Glutamatergic neuron (in vitro differentiated cells): Measurements from ENCODE around the gene WNK4. TPM values are rescaled to one million over a fixed set of nuclear protein-coding genes. Genes with fewer than 3 reads are reported as not detected.

Experiments
- DNase-seq: peaks from one replicate; pipeline ENCODE4 v3.0.0; 2022
- H3K27ac Mint-ChIP-seq: one replicate; pipeline ENCODE4 v1.8.0; 2020; ENCODE audit warnings: mild to moderate bottlenecking, mixed read lengths, inconsistent platforms; ENCODE audit not compliant: unreplicated experiment
- H3K27me3 Mint-ChIP-seq: one replicate; pipeline ENCODE4 v1.8.0; 2020; ENCODE audit warnings: mild to moderate bottlenecking, moderate library complexity, mixed read lengths, inconsistent platforms; ENCODE audit not compliant: unreplicated experiment
- H3K36me3 Mint-ChIP-seq: one replicate; pipeline ENCODE4 v1.8.0; 2020; ENCODE audit warnings: mild to moderate bottlenecking, mixed read lengths, inconsistent platforms; ENCODE audit not compliant: unreplicated experiment
- H3K4me1 Mint-ChIP-seq: one replicate; pipeline ENCODE4 v1.8.0; 2020; ENCODE audit warnings: mild to moderate bottlenecking, low read depth, mixed read lengths, inconsistent platforms; ENCODE audit not compliant: unreplicated experiment
- H3K4me3 Mint-ChIP-seq: one replicate; pipeline ENCODE4 v1.8.0; 2020; ENCODE audit warnings: mild to moderate bottlenecking, mixed read lengths, inconsistent platforms; ENCODE audit not compliant: unreplicated experiment
- H3K9me3 Mint-ChIP-seq: one replicate; pipeline ENCODE4 v1.8.0; 2020; ENCODE audit warnings: mild to moderate bottlenecking, moderate library complexity, mixed read lengths, inconsistent platforms; ENCODE audit not compliant: unreplicated experiment
- total RNA-seq: library from RNA; stranded (reverse); fragmentation: NEBNext Ultra II Directional; extraction: Animal tissue kit (Norgen Biotek cat#: 25700); gene quantifications from one replicate; pipeline ENCODE4 v1.2.1, GENCODE V29; 2021; ENCODE audit not compliant: unreplicated experiment
- TF ChIP-seq, protein P1 (sequence below): fragments of 200-600 bp; sonication (generic); IDR thresholded peaks from one replicate; pipeline ENCODE4 v1.5.0; 2021; ENCODE audit not compliant: partially characterized antibody, unreplicated experiment

WNK4 gene
- total RNA-seq, 1 donor from 2014 or later, result 2.7 TPM

DNA sequence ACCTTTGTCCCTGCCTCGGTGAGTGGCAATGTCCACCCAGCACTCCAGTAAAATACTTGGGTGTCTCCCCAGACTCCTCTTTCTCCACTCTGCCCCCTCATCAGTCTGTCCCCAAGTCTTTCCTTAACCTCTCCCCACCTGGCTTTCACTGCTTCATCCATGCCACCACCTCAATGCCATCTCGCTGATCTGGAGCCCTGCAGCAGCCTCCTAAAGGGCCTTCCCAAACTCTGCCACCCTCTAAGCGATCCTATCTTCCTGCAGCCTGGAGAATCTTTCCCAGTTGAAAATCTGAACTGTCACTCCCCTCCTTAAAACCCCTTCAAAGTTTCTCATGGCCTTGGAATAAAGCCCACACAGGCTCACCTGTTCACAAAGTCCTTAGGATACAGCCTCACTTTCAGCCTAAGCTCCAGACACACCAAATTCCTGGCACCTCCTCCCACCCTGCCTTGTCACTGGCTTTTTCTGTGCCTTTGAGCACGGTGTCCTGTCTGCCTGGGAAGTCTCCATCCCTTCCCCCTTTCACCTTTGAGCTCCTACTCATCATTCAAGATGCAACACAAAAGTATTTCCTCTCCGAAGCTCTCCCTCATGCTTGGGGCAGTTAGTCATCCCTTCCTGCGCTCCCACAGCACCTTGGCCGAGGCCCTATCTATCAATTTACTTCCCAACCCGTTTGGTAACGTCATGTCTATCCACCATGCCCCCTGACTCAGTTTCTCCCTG lies 2.8 kb downstream of the WNK4 start:
- Mint-ChIP-seq H3K9me3 (peaks cover 10% of the 10 kb centered on the region), H3K27ac (no peak overlapping the region), H3K36me3 (peaks cover 5% of the 10 kb centered on the region), H3K4me3 (peak overlapping the region; percentile 39), H3K27me3 (peaks cover 19% of the 10 kb centered on the region), H3K4me1 (no peaks in the 10 kb centered on the region)
- DNase-seq, result no peak
- TF ChIP-seq, protein P1, sequence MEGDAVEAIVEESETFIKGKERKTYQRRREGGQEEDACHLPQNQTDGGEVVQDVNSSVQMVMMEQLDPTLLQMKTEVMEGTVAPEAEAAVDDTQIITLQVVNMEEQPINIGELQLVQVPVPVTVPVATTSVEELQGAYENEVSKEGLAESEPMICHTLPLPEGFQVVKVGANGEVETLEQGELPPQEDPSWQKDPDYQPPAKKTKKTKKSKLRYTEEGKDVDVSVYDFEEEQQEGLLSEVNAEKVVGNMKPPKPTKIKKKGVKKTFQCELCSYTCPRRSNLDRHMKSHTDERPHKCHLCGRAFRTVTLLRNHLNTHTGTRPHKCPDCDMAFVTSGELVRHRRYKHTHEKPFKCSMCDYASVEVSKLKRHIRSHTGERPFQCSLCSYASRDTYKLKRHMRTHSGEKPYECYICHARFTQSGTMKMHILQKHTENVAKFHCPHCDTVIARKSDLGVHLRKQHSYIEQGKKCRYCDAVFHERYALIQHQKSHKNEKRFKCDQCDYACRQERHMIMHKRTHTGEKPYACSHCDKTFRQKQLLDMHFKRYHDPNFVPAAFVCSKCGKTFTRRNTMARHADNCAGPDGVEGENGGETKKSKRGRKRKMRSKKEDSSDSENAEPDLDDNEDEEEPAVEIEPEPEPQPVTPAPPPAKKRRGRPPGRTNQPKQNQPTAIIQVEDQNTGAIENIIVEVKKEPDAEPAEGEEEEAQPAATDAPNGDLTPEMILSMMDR, result no peak

DNA sequence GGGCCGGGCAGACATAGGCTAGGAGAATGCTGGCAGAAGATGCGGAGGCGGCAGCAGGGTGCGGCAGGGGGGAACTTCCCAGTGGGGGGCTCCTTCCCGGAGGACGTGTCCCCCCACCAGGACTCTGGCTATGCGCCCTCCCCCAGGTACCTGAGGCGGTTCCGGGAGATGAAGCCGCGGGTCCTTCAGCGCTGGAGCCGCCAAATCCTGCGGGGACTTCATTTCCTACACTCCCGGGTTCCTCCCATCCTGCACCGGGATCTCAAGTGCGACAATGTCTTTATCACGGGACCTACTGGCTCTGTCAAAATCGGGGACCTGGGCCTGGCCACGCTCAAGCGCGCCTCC lies 3.4 kb downstream of the WNK4 start:
- H3K4me3 Mint-ChIP-seq, result no peak overlapping the region
- H3K9me3 Mint-ChIP-seq, result peaks cover 10% of the 10 kb centered on the region
- H3K36me3 Mint-ChIP-seq, result peaks cover 5% of the 10 kb centered on the region
- TF ChIP-seq, protein P1, result no peak
- H3K4me1 Mint-ChIP-seq, result no peaks in the 10 kb centered on the region
- no peak for DNase-seq
- no peak overlapping the region for H3K27ac Mint-ChIP-seq
- H3K27me3 Mint-ChIP-seq, result peaks cover 19% of the 10 kb centered on the region

DNA sequence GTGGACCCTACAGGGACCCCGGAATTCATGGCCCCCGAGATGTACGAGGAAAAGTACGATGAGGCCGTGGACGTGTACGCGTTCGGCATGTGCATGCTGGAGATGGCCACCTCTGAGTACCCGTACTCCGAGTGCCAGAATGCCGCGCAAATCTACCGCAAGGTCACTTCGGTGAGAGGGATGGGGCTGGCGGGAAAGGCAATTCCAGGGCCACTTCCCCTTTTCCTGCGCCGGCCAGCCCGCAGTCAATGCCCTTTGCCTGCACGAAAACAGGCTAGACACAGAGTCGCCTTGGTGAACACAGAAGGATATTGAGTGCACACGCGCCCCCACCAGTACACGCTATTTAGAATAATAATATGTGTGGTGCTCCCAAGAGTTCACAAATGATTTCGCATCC lies 4.0 kb downstream of the WNK4 start:
- no peak for DNase-seq
- Mint-ChIP-seq H3K9me3 (peaks cover 10% of the 10 kb centered on the region), H3K4me1 (no peaks in the 10 kb centered on the region), H3K27me3 (peaks cover 19% of the 10 kb centered on the region), H3K27ac (no peak overlapping the region), H3K4me3 (no peak overlapping the region), H3K36me3 (peaks cover 5% of the 10 kb centered on the region)
- TF ChIP-seq, protein P1, result no peak

DNA sequence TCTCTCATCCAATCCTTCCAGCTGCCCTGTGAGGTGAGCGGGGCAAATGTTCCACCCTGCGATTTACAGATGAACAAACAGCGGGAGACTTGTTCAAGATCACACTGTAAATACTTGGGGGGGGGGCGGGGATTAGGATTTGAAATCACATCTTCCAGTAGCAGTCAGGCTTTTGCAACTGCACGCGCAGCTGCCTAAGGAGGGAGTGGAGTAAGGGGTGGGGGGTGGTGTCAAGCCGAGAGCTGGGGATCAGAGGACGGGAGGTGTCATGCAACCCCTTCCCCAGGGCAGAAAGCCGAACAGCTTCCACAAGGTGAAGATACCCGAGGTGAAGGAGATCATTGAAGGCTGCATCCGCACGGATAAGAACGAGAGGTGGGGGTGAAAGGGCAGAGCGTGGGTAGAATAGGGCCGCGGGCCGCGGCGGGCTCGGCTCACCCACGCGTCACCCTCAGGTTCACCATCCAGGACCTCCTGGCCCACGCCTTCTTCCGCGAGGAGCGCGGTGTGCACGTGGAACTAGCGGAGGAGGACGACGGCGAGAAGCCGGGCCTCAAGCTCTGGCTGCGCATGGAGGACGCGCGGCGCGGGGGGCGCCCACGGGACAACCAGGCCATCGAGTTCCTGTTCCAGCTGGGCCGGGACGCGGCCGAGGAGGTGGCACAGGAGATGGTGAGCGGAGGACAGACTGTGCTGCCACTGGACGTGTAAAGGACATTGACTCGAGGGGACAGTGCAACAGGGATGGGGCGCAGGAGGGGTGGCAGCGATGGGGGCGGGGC lies 4.6 kb downstream of the WNK4 start:
- peaks cover 19% of the 10 kb centered on the region for H3K27me3 Mint-ChIP-seq
- no peak for DNase-seq
- TF ChIP-seq, protein P1, result no peak
- H3K36me3 Mint-ChIP-seq, result peaks cover 8% of the 10 kb centered on the region
- no peak overlapping the region for H3K27ac Mint-ChIP-seq
- H3K9me3 Mint-ChIP-seq, result peaks cover 10% of the 10 kb centered on the region
- no peaks in the 10 kb centered on the region for H3K4me1 Mint-ChIP-seq
- H3K4me3 Mint-ChIP-seq, result no peak overlapping the region

DNA sequence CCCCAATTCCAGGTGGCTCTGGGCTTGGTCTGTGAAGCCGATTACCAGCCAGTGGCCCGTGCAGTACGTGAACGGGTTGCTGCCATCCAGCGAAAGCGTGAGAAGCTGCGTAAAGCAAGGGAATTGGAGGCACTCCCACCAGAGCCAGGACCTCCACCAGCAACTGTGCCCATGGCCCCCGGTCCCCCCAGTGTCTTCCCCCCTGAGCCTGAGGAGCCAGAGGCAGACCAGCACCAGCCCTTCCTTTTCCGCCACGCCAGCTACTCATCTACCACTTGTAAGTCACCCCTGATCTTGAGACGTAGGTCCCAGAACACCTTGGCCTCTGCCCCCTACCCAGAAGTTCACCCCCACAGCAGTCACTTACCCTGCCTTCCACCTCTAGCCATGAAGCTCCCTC lies 6.9 kb downstream of the WNK4 start:
- DNase-seq, result no peak
- Mint-ChIP-seq H3K4me1 (no peaks in the 10 kb centered on the region), H3K27ac (no peak overlapping the region), H3K27me3 (peaks cover 19% of the 10 kb centered on the region), H3K4me3 (no peak overlapping the region), H3K9me3 (peaks cover 10% of the 10 kb centered on the region), H3K36me3 (peaks cover 12% of the 10 kb centered on the region)
- TF ChIP-seq, protein P1, result no peak
